Kidney glomerular epithelial cell (primary cell): Measurements from ENCODE around the gene HSD11B1.
A peak's percentile ranks its signal among the peaks of the same experiment; 100 is the strongest.

Experiments
- DNase-seq: peaks from one replicate; lab custom pipeline; 2025; lab: John Stamatoyannopoulos, UW

The HSD11B1 gene

DNA sequence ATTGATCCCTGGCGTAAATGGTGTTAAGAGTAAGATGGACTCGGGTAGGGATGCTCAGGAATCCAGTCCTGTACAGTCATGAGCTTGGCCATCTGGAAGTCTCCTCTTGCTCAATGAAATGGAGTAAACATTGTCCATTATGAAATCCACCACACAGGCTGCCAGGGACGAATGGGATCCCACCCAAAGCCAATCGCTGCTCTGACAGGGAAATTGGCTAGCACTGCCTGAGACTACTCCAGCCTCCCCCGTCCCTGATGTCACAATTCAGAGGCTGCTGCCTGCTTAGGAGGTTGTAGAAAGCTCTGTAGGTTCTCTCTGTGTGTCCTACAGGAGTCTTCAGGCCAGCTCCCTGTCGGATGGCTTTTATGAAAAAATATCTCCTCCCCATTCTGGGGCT, at the start of gene HSD11B1:
Gene HSD11B1, plus strand, starts transcription at position 263 of the 400 bp plus-strand sequence. Its CDS starts 97 bp downstream, at position 360.
- no peak for DNase-seq

DNA sequence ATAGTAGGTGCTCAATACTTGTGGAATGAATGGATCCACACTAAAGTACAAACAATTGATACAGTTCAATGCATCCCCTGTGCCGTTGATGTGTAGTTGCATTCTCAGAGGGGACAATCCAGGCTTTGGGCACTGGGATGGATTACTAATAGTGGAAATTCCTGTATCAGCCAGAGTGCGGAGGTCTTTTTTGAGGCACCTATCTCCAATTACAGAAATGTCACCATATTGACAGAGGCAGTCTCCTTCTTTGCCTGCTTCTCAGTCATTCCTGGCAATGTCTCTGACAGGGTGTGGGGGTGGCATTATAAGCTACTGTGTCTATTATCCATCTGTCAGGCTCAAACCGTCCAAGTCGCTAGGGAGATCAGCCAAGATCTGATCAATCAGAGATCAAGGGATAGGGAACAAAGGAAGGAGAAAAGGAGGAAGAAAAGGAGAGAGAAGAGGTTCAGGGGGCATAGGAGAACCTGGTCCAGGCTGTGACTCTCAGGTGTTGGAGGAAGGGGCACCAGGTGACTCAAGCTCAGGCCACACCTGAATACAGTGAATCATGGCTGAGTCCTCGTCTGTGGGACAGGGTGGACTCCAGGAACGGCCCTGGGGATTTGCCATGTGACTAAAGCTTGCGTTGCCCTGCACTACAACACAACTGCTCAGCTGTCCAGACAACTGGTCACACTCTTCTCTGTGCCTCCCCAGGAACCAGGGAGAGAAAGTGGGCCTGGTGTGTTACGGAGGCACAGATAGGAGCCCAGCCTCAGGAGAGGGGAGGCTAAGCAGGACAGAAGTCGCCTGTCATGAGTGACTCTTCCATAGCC, 49.0 kb upstream of the HSD11B1 start:
- DNase-seq = no peak

DNA sequence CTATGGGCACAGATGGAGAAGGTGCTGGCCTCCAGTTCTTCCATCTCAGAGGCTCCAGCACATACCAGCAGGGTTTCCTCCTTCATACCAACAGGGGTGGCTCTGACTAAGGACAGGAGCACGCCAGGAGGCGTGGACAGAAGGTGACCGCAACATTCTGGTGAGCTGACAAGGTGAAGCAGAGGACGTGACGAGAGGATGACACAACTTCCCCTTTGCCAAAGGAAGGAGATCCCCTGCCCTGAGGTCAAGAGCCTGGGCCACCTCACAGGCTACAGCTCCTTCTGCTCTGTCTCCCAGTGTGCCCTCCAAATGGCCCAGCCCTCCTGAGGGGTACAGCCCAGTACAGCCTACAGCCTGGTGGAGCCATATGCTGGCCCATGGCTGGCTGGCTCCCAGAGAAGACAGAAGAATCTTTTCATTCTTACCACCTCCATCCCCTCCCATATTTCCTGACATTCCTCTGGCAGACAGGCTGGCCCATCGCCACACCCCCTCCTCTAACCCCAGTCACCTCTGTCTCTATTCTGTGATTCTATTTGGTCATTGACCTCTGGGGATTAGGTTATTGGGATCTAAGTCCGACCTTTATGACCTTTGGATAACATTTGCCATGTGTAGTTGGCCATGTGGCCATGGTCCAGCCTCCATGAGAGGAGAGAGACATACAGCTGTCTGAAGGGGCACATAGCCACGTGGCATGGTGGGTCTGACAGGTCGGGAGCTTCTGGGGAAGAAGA, 47.3 kb upstream of the HSD11B1 start:
- no peak for DNase-seq

DNA sequence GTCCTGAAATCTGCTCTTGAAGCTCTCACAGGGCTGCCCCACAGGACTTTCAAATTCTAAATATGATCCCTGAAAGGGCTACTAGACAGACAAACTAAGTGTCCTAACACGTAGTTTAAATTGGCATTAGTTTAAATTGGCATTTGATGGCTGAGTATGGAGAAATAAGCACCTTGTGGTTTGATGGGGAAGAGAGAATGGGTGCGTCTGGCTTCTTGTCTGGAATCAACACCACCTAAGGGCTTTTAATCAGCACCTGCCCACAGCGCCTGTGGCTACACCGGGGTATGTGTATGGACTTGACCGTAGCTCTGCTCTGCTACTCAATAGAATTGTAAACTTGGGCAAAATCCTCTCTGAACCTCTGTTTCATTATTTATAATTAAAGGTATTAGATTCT, 46.7 kb upstream of the HSD11B1 start:
- no peak for DNase-seq

DNA sequence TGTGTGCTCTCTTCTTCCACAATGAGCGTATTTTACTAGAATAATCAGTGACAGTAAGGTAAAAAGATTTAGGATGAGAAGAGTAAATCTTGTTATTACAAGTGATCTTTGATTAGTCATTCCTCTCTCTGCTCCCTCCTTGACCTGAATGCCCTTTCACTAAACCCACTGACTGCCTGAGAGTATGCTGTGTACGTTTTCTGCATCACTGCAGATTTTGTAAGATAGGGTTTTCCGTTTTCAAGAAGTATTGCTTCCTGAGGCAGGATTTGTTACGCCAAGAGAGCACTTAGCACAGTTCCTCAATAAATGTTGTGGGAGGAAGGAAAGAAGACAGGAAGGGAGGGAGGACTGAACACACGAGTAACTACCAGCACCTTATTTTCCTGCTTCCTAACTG, 44.7 kb upstream of the HSD11B1 start:
- peak; percentile 42 for DNase-seq

DNA sequence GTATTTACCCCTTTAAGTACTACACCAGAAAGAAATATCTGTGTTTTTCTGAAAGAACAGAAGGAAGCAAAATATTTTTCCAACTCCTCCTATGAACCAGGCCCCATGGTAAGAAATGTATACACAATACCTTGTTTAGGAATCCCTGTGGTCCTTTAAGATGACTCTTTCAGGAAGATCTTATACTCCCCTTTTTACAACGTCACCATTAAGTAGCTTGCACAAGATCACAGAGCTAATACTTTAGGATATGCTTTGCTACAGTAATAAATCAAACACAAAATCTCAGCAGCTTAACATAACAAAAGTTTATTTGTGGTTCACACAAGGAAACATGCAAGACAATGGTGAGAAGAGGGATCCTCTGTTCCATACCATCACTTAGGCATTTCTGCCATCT, 43.6 kb upstream of the HSD11B1 start:
- no peak for DNase-seq

DNA sequence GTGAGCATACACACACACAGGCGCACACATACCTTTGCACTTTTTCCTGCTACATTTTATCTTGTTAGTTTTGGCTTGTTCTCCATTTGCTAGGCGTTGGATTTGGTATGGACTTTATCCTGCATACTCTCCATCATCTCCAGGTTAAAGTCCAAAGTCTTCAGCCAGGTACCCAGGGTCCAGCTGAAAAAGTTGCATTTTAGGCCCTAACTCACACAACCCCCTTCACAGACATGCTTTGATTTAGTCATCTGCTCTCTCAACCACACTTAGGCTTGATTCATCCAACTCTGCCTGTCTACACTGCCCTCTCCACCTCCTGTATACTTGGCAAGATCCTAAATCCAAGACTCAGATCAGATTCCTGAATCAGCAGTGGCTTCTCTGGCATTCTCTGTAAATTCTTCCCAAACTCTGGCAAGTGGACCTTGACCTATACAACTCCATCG, 41.7 kb upstream of the HSD11B1 start:
- no peak for DNase-seq

DNA sequence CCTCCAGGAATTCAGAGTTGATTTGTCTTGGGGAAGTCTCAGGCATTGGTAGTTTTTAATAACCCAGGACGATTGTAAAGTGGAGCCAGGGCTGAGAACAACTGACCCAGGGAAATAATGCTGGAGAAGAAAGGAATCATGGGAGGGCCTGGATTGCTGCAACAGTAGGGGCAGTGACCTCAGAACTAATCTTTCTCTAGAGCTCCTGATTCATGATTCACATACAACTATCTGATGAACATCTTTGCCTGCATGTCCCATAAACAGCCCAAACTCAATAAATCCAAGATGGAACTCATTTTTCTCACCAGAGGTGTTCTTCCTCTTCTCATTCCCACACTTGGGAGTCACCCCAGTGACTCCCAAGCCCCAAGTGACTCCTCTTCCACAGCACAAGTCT, 37.5 kb upstream of the HSD11B1 start:
- no peak for DNase-seq

DNA sequence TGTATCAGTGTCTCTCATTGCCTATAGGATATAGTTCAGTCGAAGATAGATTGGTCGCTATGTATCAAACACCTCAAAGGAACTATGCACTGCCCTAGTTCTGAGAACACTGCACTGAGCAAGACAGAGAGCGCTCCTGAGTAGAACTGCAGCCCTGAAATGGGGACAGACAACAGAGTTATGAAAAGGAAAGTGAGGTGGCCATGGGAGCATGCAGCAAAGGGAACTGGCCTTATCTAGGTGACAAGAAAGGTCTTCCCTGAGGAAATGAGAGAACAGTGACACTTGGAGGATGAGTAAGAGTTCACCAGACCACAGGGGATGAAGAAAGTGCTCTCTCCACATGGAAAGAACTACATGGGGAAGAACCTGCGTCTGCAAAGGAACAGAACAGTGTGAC, 36.9 kb upstream of the HSD11B1 start:
- no peak for DNase-seq

DNA sequence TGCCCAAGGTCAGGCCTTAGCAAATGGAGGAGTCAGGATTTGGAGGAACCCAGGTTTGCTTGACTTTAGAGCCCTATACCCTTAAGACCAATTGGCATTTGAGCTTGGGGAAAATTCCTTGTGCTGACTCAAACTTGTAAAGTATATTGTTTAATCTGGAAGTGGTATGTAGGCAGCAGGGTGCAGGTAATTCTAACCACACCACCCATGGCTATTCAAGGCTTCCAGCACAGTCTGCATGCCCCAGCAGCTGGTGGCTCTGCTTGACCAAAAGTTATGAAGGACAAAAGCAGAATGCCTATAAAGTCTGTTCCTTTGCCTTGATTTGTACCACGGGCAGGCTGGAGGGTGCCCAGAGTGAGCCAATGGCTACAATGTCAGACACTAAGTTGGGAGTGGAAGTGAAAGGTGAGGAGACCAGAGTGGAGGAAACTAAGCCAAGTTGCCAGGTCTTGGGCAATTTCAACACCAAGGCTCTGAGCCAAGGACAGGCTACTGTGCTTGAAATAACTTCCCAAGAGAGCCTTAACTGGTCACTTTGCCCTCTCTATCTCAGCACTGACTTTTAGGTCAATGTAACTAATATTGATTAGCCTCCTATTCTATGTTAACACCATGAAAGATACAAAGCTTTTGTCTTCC, 34.1 kb upstream of the HSD11B1 start:
- no peak for DNase-seq

DNA sequence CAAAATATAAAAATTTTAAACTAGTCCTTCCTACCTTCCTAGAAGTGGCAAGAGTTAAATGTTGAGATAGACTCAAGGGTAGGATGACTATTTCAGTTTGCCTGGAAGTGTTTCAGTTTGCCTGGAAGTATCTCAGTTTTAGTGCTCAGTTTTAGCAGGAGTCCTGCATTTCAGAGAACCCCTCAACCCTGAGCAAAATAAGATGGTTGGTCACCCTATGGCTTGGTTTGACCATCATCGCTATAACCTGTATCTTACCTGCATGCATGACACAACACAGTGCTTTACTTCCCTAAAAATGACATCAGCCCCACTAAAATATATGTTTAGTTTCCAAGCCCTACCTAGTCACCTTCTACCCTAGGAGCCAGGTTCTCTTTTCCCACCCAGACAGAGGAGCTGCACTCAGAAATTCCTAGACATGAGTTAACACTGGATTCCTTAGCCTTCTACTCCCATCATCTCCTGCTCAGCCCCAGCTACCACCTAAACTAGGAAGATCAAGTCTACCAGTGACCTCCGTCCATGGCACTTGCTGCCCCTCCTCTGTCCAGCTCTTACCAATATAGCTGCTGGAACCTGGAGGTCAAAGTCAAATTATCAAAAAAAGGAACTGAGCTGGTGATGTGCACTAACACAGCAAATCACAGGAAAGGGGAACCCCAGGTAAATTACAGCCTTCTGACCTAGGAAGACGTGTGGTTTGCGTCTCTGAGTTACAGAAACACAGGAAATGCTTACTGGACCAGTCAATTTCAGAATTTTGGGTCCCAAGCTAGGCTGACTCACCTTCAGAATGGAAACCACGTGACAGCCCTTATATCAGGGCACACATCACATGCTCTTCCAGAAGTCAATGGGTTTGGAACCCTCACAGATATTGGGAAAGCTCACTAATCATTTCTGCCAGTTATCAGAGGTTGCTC, 31.7 kb upstream of the HSD11B1 start:
- DNase-seq = no peak

DNA sequence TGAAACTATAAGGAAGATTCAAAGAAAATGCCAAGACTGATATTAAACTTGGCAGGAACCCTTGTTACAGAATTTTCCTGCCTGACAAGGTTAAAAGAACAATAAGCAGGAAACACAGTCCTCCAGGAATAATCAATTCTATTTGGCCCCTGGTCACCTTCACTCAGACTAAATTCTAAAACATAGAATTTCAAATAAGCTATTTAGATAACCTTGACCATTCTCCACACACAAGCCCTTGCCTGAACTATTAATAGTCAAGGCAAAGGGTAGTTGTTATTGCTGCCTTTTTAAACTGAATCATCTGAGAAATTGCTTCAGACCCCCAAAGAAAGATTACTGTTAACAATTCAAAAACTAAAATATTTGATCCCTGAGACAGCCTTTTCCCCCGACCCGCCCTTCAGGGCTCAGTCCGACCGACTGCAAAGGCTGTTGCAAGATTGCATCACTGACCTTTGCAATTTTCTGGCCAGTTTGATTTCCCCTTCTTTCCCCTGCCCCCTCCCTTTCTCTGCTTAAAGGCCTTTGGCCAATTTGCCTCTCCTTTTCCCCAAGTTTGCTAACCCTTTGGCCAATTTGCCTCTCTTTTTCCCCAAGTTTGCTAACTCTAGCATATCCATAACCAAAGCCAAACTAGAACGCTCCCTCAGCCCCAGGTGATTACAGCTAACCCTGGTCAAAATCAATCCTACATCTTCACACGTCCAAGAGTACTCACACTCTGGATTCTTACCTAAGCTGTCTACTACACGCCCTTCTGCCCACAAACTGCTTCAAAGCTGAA, 30.8 kb upstream of the HSD11B1 start:
- DNase-seq = no peak

DNA sequence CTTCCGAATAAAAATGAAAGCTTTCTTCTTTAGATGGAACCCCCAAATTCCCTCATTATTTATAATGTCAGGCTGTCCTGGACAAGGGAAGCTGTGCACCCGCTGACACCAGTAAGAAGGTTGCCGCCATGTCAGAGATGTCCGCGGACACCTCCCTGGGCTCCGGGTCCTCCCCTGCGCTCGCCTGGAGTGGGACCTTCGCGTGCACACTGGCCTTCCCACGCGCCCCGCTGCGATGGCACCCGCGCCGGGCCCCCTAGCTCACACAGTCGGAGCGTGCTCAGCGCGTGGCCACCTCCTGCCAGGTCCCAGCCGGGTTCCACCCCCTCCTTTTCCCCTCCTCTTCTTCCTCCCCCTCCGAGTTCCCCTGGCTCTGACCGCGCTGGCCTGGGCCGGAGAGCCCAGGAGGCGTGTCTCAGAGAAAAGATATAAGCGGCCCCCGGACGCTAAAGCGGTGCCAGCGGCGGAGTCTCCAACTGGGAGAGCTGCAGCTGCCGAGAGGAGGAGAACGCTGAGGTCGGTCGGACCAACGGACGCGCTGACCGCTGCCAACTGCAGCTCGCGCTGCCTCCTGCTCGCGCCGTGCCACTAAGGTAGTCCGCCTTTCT, 29.6 kb upstream of the HSD11B1 start, which contains the start of gene G0S2:
Gene G0S2, plus strand, starts transcription at position 456 of the 608 bp plus-strand sequence. CDS start 273 bp downstream, outside the sequence.
- DNase-seq = no peak

DNA sequence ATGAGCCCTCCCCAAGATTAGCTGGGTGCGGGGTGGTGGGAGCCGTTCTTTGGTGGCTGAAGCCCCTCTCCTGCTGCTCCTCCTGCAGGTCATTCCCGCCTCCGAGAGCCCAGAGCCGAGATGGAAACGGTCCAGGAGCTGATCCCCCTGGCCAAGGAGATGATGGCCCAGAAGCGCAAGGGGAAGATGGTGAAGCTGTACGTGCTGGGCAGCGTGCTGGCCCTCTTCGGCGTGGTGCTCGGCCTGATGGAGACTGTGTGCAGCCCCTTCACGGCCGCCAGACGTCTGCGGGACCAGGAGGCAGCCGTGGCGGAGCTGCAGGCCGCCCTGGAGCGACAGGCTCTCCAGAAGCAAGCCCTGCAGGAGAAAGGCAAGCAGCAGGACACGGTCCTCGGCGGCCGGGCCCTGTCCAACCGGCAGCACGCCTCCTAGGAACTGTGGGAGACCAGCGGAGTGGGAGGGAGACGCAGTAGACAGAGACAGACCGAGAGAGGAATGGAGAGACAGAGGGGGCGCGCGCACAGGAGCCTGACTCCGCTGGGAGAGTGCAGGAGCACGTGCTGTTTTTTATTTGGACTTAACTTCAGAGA, 29.0 kb upstream of the HSD11B1 start:
- DNase-seq = peak; percentile 29

DNA sequence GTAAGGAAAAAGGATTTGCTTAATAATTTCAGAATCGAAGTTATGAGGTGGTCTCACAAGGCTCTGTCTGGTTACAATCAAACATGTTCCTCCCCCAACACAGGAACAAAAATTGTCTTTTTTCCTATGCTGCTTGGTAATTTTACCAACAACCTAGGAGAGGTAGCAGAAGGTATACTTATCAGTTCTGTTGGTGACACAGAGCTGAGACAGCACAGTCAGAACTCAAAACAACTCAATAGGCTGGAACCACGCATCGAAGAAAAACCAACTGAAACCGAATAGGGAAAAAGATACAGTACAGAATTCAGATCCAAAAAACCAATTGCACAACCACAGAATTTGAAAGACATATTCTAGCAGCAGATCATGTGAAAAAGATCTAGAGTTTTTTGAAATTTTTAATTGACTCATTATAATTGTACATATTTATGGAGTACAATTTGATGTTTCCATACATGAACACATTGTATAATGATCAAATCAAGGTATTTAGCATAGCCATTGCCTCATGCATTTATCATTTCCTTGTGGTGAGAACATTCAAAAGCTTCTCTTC, 25.6 kb upstream of the HSD11B1 start:
- no peak for DNase-seq

DNA sequence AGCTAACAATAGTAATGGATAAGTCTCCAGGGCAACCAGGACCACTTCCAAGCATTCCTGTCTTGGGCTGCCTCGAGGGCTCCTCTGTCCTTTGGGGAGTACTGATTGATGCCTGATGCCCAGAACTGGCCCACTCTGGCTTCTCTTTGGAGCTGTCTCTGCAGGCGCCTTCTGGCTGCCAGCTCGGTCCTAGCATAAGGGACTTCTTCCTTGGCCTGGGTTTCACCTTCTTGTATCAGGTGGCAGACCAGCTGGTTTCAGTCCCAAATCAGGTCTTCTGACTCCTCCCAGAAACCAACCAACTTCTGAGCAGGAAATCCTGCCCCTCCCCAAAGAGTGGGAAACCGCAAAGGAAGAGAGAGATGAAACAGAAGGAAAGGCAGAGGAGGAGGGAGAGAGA, 18.8 kb upstream of the HSD11B1 start:
- no peak for DNase-seq

DNA sequence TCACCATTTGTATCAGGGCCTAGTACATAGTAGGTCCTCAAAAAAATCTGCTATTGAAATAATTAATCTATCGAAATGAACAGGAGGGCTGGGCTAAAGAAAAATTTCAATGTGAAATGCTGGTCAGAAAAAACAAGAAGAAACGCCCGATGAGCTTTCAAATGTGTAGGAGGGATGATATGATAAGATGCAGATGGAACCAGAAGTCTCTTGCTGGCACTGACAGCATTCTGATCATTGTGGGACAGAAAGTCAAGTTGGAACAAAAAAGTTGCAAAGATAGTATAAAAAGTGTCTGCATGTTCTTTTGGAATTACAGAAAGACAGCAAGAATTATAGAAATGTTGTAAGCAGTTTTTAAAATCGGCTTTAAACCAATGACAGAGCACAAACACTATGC, 18.3 kb upstream of the HSD11B1 start:
- DNase-seq = no peak

DNA sequence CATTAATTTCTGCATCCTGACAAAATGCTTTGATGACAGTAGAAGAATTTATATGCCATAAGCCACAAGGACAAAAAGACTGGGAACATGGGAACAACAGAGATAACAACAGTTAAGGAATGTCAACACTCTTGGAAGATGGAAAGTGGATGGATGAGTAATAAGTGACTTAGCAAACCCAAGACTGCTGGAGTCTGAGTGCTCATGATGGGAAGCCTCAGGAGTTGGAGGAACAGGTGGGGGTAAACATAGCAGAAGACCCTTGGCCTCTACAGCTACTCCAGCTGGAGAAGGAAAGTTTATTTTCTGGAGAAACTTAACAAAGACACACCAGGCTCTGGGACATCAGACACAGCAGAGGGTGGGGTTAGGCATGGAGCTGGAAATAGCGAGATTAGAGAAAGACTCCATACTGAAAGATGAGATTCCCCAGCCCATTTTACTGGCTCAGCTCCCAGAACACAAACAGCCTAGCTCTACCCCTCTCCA, 15.9 kb upstream of the HSD11B1 start:
- peak; percentile 40 for DNase-seq

DNA sequence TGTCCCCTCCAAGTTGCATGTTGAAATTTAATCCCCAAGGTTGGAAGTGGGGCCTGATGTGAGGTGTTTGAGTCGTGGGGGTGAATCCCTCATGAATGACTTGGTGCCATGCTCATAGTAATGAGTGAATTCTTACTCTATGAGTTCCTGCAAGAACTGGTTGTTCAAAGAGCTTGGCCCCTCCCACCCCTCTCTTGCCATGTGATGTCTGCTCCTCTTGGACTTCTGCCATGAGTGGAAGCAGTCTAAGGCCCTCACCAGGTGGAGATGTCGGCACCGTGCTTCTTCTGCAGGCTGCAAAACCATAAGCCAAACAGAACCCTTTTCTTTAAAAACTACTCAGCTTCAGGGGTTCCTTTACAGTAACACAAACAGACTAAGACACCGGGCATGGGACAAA, 15.2 kb upstream of the HSD11B1 start:
- DNase-seq = no peak
